ENCODE results near the gene ROR1. TPM values are rescaled to one million over a fixed set of nuclear protein-coding genes. Genes with fewer than 3 reads are reported as not detected.
"Not testable (repeated sequence)": the region's sequence is repeated elsewhere in the genome, so short reads cannot be mapped to it uniquely, and the experiment has no call there.

Gene ROR1
- total and polyA plus RNA-seq, 7 donors = 0.13 to 2.8 (median 1.2) TPM

GRCh38 chr1:64100791-64101190 is 327.0 kb downstream of the ROR1 start:
- no peak for TF ChIP-seq CTCF (IDR thresholded peaks at IDR 0.05)
- Histone ChIP-seq H3K36me3 (ENCODE audit: insufficient read depth in 1 of 2, low read depth in 1 of 2) (no peaks in the 10 kb centered on the region), H3K27me3 (ENCODE audit: insufficient read depth in 3 of 3, low read length in 2 of 3) (no peaks in the 10 kb centered on the region), H3K4me3 (no peak overlapping the region), H3K27ac (no peak overlapping the region), H3K9me3 (no peaks in the 10 kb centered on the region), H3K4me1 (peaks cover 16% of the 10 kb centered on the region)
- no peak for ATAC-seq
- intact Hi-C loops (cut with DNase I) = no loop called here
- no peak for DNase-seq
- 86 to 90% (median 86%) methylated on average over 4 of the region's 4 CpGs for WGBS, 3 donors

- H3K36me3 ChIP-seq (ENCODE audit: insufficient read depth in 1 of 2, low read depth in 1 of 2); H3K4me1 ChIP-seq; ATAC-seq; H3K27ac ChIP-seq; DNase-seq; H3K27me3 ChIP-seq (ENCODE audit: insufficient read depth in 3 of 3, low read length in 2 of 3); H3K4me3 ChIP-seq; H3K9me3 ChIP-seq; intact Hi-C loops (cut with DNase I): not testable (repeated sequence)
- WGBS, 3 donors = 89 to 92% (median 89%) methylated on average over 1 of the region's 1 CpG
Observed at GRCh38 chr1:64104585-64104984, 330.8 kb downstream of the ROR1 start.

- no peak for TF ChIP-seq CTCF (IDR thresholded peaks at IDR 0.05)
- no peak overlapping the region for H3K27ac ChIP-seq
- 83 to 88% (median 84%) methylated on average over 4 of the region's 4 CpGs for WGBS, 3 donors
- no peaks in the 10 kb centered on the region for H3K36me3 ChIP-seq (ENCODE audit: insufficient read depth in 1 of 2, low read depth in 1 of 2)
- no peaks in the 10 kb centered on the region for H3K4me1 ChIP-seq
- DNase-seq = no peak
- intact Hi-C loops (cut with DNase I) = no loop called here
- H3K4me3 ChIP-seq = no peak overlapping the region
- ATAC-seq = no peak
- H3K9me3 ChIP-seq = no peaks in the 10 kb centered on the region
- H3K27me3 ChIP-seq (ENCODE audit: insufficient read depth in 3 of 3, low read length in 2 of 3) = peaks cover 0 to 3% (median 0%) of the 10 kb centered on the region in 3 donors
Observed at GRCh38 chr1:64107118-64107519, 333.3 kb downstream of the ROR1 start.

- no peak for TF ChIP-seq CTCF (IDR thresholded peaks at IDR 0.05)
- DNase-seq (no peak), ATAC-seq (no peak)
- no peak overlapping the region for H3K4me3 ChIP-seq
- peaks cover 0 to 3% (median 0%) of the 10 kb centered on the region in 3 donors for H3K27me3 ChIP-seq (ENCODE audit: insufficient read depth in 3 of 3, low read length in 2 of 3)
- intact Hi-C loops (cut with DNase I) = no loop called here
- 66 to 75% (median 68%) methylated on average over 2 of the region's 2 CpGs for WGBS, 3 donors
- H3K36me3 ChIP-seq (ENCODE audit: insufficient read depth in 1 of 2, low read depth in 1 of 2) = no peaks in the 10 kb centered on the region
- H3K9me3 ChIP-seq = no peaks in the 10 kb centered on the region
- H3K27ac ChIP-seq = no peak overlapping the region
- no peaks in the 10 kb centered on the region for H3K4me1 ChIP-seq
Observed at GRCh38 chr1:64107632-64108031, 333.8 kb downstream of the ROR1 start.

- WGBS, 3 donors = 78 to 81% (median 80%) methylated on average over 6 of the region's 6 CpGs
- intact Hi-C loops (cut with DNase I) = no loop called here
- no peak for ATAC-seq
Observed at GRCh38 chr1:64110924-64111777, 337.3 kb downstream of the ROR1 start.

More at GRCh38 chr1:64110924-64111777, 337.3 kb downstream of the ROR1 start:
- no peak for TF ChIP-seq CTCF (IDR thresholded peaks at IDR 0.05)
- no peak for DNase-seq
- no peaks in the 10 kb centered on the region for H3K4me1 ChIP-seq
- no peaks in the 10 kb centered on the region for H3K9me3 ChIP-seq
- no peak overlapping the region for H3K27ac ChIP-seq
- H3K36me3 ChIP-seq (ENCODE audit: insufficient read depth in 1 of 2, low read depth in 1 of 2) = no peaks in the 10 kb centered on the region
- no peak overlapping the region for H3K4me3 ChIP-seq
- H3K27me3 ChIP-seq (ENCODE audit: insufficient read depth in 3 of 3, low read length in 2 of 3) = peaks cover 0 to 3% (median 0%) of the 10 kb centered on the region in 3 donors
